ENCODE measurements around the gene IQCF2. TPM values are rescaled to one million over a fixed set of nuclear protein-coding genes. Genes with fewer than 3 reads are reported as not detected.
"Not testable (repeated sequence)": the region's sequence is repeated elsewhere in the genome, so short reads cannot be mapped to it uniquely, and the experiment has no call there.

Gene IQCF2
- total RNA-seq, 1 donor from 2014 or later: not detected

DNA sequence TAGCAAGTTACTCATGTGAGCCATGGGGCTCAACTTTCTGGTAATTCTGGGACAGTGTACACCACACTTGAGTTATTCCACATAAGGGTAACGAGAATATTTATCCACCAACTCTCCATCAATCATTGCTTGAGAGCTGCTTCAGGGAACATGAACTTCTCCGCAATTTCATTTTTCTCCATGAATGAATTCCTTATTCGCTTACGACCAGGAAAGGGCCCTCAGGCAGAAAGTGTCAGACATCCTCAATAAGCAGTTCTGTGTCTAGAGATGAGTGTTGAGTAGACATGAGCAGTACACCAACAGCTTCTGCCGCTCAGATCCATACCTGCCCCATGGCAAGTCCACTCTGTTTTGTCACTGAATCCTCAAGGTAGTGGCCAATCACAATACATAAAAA is 24.8 kb upstream of the IQCF2 start:
- no peak for DNase-seq (ENCODE audit: low read depth)
- Histone ChIP-seq H3K4me3 (ENCODE audit: low read depth, low read length) (no peak overlapping the region), H3K27me3 (ENCODE audit: control insufficient read depth, insufficient read depth, low read length) (no peaks in the 10 kb centered on the region), H3K36me3 (ENCODE audit: control insufficient read depth, insufficient read depth, low read length) (no peaks in the 10 kb centered on the region)
- TF ChIP-seq, protein P1, sequence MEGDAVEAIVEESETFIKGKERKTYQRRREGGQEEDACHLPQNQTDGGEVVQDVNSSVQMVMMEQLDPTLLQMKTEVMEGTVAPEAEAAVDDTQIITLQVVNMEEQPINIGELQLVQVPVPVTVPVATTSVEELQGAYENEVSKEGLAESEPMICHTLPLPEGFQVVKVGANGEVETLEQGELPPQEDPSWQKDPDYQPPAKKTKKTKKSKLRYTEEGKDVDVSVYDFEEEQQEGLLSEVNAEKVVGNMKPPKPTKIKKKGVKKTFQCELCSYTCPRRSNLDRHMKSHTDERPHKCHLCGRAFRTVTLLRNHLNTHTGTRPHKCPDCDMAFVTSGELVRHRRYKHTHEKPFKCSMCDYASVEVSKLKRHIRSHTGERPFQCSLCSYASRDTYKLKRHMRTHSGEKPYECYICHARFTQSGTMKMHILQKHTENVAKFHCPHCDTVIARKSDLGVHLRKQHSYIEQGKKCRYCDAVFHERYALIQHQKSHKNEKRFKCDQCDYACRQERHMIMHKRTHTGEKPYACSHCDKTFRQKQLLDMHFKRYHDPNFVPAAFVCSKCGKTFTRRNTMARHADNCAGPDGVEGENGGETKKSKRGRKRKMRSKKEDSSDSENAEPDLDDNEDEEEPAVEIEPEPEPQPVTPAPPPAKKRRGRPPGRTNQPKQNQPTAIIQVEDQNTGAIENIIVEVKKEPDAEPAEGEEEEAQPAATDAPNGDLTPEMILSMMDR (IDR thresholded peaks at IDR 0.05; ENCODE audit: insufficient read depth, low read length, poor library complexity, severe bottlenecking): no peak

DNA sequence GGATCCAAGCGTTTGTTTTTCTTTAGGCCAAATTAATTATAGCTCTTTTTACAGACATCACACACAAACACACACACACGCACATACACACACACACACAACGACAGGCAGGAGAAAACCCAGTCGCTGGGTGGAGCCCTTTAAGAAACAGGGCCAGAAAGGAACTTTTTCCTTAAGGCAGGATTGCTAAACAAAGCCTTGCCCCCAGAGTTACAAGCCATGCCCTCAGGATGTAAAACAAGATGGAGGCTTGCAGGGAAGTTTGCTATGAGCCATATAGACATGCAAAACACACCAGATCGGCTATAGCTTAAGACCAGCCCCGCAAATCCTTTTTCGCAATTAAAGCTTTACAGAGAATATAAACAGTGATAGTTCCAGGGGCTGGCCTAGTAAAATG is 16.3 kb upstream of the IQCF2 start:
- Histone ChIP-seq H3K4me3 (ENCODE audit: low read depth, low read length) (no peak overlapping the region), H3K36me3 (ENCODE audit: control insufficient read depth, insufficient read depth, low read length) (no peaks in the 10 kb centered on the region), H3K27me3 (ENCODE audit: control insufficient read depth, insufficient read depth, low read length) (no peaks in the 10 kb centered on the region)
- TF ChIP-seq, protein P1 (IDR thresholded peaks at IDR 0.05; ENCODE audit: insufficient read depth, low read length, poor library complexity, severe bottlenecking): no peak
- no peak for DNase-seq (ENCODE audit: low read depth)

DNA sequence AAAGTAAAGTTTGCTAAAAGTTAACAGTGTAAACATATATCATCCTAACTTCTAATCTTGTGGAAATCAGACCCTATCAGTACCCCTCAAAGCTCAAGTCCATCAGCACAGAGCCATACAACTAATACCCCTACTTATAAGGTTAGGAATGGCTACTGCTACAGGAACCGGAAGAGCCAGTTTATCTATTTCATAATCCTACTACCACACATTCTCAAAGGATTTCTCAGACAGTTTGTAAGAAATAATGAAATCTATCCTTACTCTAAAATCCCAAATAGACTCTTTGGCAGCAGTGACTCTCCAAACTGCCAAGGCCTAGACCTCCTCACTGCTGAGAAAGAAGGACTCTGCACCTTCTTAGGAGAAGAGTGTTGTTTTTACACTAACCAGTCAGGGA is 6.0 kb upstream of the IQCF2 start:
- H3K36me3 ChIP-seq (ENCODE audit: control insufficient read depth, insufficient read depth, low read length); H3K4me3 ChIP-seq (ENCODE audit: low read depth, low read length); DNase-seq (ENCODE audit: low read depth); H3K27me3 ChIP-seq (ENCODE audit: control insufficient read depth, insufficient read depth, low read length): not testable (repeated sequence)

DNA sequence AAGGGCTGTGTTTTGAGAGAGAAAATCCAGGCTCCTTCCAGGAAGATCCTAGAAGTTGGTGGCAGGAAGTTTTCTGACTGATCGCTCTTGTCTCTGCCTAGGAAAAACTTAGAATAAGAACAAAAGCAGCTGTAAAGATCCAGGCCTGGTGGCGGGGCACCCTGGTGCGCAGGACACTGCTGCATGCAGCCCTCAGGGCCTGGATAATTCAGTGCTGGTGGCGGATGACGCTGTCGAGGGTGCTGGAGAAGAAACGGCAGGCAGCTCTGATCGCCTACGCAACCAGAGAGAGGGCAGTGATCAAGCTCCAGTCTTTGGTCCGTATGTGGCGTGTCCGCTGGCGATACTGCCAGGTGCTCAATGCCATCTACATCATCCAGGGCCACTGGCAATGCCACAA is 1.5 kb downstream of the IQCF2 start:
- Histone ChIP-seq H3K27me3 (ENCODE audit: control insufficient read depth, insufficient read depth, low read length) (no peaks in the 10 kb centered on the region), H3K36me3 (ENCODE audit: control insufficient read depth, insufficient read depth, low read length) (no peaks in the 10 kb centered on the region), H3K4me3 (ENCODE audit: low read depth, low read length) (no peak overlapping the region)
- DNase-seq (ENCODE audit: low read depth): no peak
- TF ChIP-seq, protein P1 (IDR thresholded peaks at IDR 0.05; ENCODE audit: insufficient read depth, low read length, poor library complexity, severe bottlenecking): no peak

DNA sequence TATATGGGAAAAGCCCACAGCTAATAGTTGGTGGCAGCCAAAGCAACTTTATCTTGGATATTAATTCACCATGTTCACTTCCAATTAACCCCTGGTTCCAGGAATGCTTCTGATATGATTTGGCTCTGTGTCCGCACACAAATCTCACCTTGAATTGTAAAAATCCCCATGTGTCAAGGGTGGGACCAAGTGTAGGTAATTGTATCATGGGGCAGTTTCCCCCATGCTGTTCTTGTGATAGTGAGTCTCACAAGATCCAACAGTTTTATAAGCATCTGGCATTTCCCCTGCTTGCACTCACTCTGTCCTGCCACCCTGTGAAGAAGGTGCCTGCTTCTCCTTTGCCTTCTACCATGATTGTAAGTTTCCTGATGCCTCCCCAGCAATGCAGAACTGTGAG is 7.5 kb downstream of the IQCF2 start:
- not testable (repeated sequence) for DNase-seq (ENCODE audit: low read depth); H3K4me3 ChIP-seq (ENCODE audit: low read depth, low read length); H3K27me3 ChIP-seq (ENCODE audit: control insufficient read depth, insufficient read depth, low read length); H3K36me3 ChIP-seq (ENCODE audit: control insufficient read depth, insufficient read depth, low read length)

DNA sequence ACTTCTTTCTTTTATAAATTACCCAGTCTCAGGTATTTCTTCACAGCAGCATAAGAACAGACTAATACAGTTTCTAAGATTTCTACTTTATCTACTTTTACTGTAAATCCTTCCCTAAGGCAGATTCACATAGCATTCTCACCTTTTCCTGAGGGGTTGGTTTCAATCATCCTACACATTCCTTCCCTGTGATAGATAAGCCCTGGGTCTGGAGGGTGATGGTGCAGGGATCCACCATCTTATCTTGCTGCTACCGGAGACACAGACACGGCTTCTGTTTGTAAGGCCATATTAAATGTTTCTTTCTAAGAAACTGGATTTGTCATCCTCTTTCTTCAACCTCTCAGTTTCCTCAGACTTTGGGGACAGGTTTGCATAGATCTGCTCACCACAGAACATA is 7.9 kb downstream of the IQCF2 start:
- H3K4me3 ChIP-seq (ENCODE audit: low read depth, low read length): no peak overlapping the region
- TF ChIP-seq, protein P1 (IDR thresholded peaks at IDR 0.05; ENCODE audit: insufficient read depth, low read length, poor library complexity, severe bottlenecking): no peak
- no peak for DNase-seq (ENCODE audit: low read depth)
- no peaks in the 10 kb centered on the region for H3K36me3 ChIP-seq (ENCODE audit: control insufficient read depth, insufficient read depth, low read length)
- no peaks in the 10 kb centered on the region for H3K27me3 ChIP-seq (ENCODE audit: control insufficient read depth, insufficient read depth, low read length)

DNA sequence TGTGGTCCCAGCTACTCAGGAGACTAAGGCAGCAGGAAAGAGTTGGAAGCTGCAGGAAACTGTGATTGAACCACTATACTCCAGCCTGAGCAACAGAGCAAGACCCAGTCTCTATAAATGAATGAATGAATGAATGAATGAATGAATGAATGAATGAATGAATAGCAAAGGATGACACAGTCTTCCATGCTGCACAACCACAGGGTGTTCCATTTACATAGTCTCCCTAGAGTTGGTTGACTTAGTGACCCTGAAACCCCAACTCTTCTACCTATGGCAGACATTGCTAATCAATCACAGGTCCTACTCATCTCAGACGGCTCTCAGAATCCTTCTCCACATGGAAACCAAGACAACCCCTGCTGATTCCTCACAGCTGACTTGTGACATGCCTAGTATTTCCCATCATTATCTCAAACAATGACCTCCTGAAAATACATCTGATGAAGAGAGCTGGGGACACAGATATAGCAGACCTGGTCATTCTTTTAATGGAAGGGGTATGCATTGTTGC is 11.9 kb downstream of the IQCF2 start:
- TF ChIP-seq, protein P1 (IDR thresholded peaks at IDR 0.05; ENCODE audit: insufficient read depth, low read length, poor library complexity, severe bottlenecking): no peak
- no peaks in the 10 kb centered on the region for H3K36me3 ChIP-seq (ENCODE audit: control insufficient read depth, insufficient read depth, low read length)
- H3K4me3 ChIP-seq (ENCODE audit: low read depth, low read length): no peak overlapping the region
- peaks cover 3% of the 10 kb centered on the region for H3K27me3 ChIP-seq (ENCODE audit: control insufficient read depth, insufficient read depth, low read length)
- DNase-seq (ENCODE audit: low read depth): no peak
